ENCODE data around the gene SIN3B. TPM values are rescaled to one million over a fixed set of nuclear protein-coding genes. Genes with fewer than 3 reads are reported as not detected.

The SIN3B gene
- total RNA-seq, 3 donors from 2014 or later (not counting 1 experiment from before 2014, with no cell fraction given) = 58.4 to 70.1 (median 60.2) TPM

DNA sequence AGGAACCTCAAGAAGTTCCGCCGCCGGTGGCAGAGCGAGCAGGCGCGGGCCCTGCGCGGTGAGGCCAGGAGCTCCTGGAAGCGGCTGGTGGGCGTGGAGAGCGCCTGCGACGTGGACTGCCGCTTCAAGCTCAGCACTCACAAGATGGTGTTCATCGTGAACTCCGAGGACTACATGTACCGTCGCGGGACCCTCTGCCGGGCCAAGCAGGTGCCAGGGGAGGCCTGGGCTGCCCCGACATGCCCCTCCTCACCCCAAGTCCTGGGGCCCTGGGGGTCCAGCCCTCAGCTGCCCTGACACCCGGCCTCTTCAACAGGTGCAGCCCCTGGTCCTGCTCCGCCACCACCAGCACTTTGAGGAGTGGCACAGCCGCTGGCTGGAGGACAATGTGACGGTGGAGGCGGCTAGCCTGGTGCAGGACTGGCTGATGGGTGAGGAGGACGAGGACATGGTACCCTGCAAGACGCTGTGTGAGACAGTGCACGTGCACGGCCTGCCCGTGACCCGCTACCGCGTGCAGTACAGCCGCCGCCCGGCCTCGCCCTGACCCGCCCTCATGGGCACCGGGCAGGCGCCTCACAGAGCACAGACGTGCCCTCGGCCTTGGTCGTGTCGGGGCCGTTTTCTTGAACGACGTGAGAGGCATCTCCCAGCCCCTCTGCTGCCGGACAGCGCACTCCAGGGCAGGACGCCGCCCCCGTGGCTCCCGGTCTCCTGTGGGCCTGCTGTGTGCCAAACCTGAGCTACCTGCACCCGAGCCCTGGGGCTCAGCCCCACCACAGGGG is 49.2 kb downstream of the SIN3B start:
- DNase-seq (no peak), ATAC-seq (no peak)
- Mint-ChIP-seq H3K9me3 (peaks cover 6 to 16% of the 10 kb centered on the region in 2 donors), H3K36me3 (peaks cover 25% of the 10 kb centered on the region), H3K27ac (no peak overlapping the region), H3K4me3 (no peak overlapping the region), H3K4me1 (peaks cover 30 to 51% of the 10 kb centered on the region in 2 donors), H3K27me3 (ENCODE audit: low read depth in 2 of 2) (no peaks in the 10 kb centered on the region)
- WGBS (ENCODE audit: insufficient coverage) = 97% methylated on average over 55 of the region's 55 CpGs
- Histone ChIP-seq H3K4me1 (ENCODE audit: control insufficient read depth, insufficient read depth, low read length) (peaks cover 44% of the 10 kb centered on the region), H3K9me3 (ENCODE audit: control insufficient read depth, insufficient read depth, low read length) (peaks cover 30% of the 10 kb centered on the region), H3K27me3 (ENCODE audit: control insufficient read depth, insufficient read depth, low read length) (no peaks in the 10 kb centered on the region), H3K36me3 (ENCODE audit: control insufficient read depth, insufficient read depth, low read length) (peaks cover 27% of the 10 kb centered on the region), H3K27ac (ENCODE audit: low read length) (no peak overlapping the region), H3K4me3 (ENCODE audit: low read length) (no peak overlapping the region)
- TF ChIP-seq CTCF (IDR thresholded peaks at IDR 0.05) = no peak
- intact Hi-C loops (cut with micrococcal nuclease) = no loop called here

GRCh38 chr19:16880884-16881554 is 51.8 kb downstream of the SIN3B start:
- H3K4me1 Mint-ChIP-seq = peaks cover 18 to 31% of the 10 kb centered on the region in 2 donors
- Histone ChIP-seq H3K27ac (ENCODE audit: low read length) (no peak overlapping the region), H3K4me3 (ENCODE audit: low read length) (no peak overlapping the region), H3K4me1 (ENCODE audit: control insufficient read depth, insufficient read depth, low read length) (peaks cover 36% of the 10 kb centered on the region), H3K36me3 (ENCODE audit: control insufficient read depth, insufficient read depth, low read length) (peaks cover 25% of the 10 kb centered on the region), H3K27me3 (ENCODE audit: control insufficient read depth, insufficient read depth, low read length) (no peaks in the 10 kb centered on the region), H3K9me3 (ENCODE audit: control insufficient read depth, insufficient read depth, low read length) (peaks cover 30% of the 10 kb centered on the region)
- H3K36me3 Mint-ChIP-seq = peaks cover 15% of the 10 kb centered on the region
- H3K27ac Mint-ChIP-seq = no peak overlapping the region
- peaks cover 6 to 7% of the 10 kb centered on the region in 2 donors for H3K9me3 Mint-ChIP-seq
- intact Hi-C loops (cut with micrococcal nuclease) = no loop called here
- WGBS (ENCODE audit: insufficient coverage) = 97% methylated on average over 8 of the region's 8 CpGs
- DNase-seq = no peak
- no peak for TF ChIP-seq CTCF (IDR thresholded peaks at IDR 0.05)
- H3K4me3 Mint-ChIP-seq = no peak overlapping the region
- ATAC-seq = no peak
- H3K27me3 Mint-ChIP-seq (ENCODE audit: low read depth in 2 of 2) = no peaks in the 10 kb centered on the region

GRCh38 chr19:16882146-16882545 is 52.9 kb downstream of the SIN3B start:
- Histone ChIP-seq H3K27me3 (ENCODE audit: control insufficient read depth, insufficient read depth, low read length) (no peaks in the 10 kb centered on the region), H3K27ac (ENCODE audit: low read length) (no peak overlapping the region), H3K36me3 (ENCODE audit: control insufficient read depth, insufficient read depth, low read length) (peaks cover 22% of the 10 kb centered on the region), H3K4me1 (ENCODE audit: control insufficient read depth, insufficient read depth, low read length) (peaks cover 26% of the 10 kb centered on the region), H3K4me3 (ENCODE audit: low read length) (no peak overlapping the region), H3K9me3 (ENCODE audit: control insufficient read depth, insufficient read depth, low read length) (peaks cover 30% of the 10 kb centered on the region)
- H3K4me1 Mint-ChIP-seq = peaks cover 13 to 21% of the 10 kb centered on the region in 2 donors
- no peak overlapping the region for H3K4me3 Mint-ChIP-seq
- no peak overlapping the region for H3K27ac Mint-ChIP-seq
- WGBS (ENCODE audit: insufficient coverage) = 94% methylated on average over 2 of the region's 3 CpGs
- H3K9me3 Mint-ChIP-seq = peaks cover 6 to 7% of the 10 kb centered on the region in 2 donors
- no peak for TF ChIP-seq CTCF (IDR thresholded peaks at IDR 0.05)
- intact Hi-C loops (cut with micrococcal nuclease) = no loop called here
- no peak for DNase-seq
- no peaks in the 10 kb centered on the region for H3K27me3 Mint-ChIP-seq (ENCODE audit: low read depth in 2 of 2)
- peaks cover 15% of the 10 kb centered on the region for H3K36me3 Mint-ChIP-seq
- ATAC-seq = no peak
